HG02623 (cell line): ENCODE data around the gene NINJ2.
A peak's percentile ranks its signal among the peaks of the same experiment; 100 is the strongest.

ENCODE experiments used
- ATAC-seq: cut with Tn5 transposase; IDR thresholded peaks from one replicate; pipeline ENCODE4 v1.9.1; 2021; ENCODE audit warnings: moderate library complexity; ENCODE audit not compliant: unreplicated experiment

The NINJ2 gene

GRCh38 chr12:571795-572531 is 91.3 kb downstream of the NINJ2 start:
- ATAC-seq: no peak

DNA sequence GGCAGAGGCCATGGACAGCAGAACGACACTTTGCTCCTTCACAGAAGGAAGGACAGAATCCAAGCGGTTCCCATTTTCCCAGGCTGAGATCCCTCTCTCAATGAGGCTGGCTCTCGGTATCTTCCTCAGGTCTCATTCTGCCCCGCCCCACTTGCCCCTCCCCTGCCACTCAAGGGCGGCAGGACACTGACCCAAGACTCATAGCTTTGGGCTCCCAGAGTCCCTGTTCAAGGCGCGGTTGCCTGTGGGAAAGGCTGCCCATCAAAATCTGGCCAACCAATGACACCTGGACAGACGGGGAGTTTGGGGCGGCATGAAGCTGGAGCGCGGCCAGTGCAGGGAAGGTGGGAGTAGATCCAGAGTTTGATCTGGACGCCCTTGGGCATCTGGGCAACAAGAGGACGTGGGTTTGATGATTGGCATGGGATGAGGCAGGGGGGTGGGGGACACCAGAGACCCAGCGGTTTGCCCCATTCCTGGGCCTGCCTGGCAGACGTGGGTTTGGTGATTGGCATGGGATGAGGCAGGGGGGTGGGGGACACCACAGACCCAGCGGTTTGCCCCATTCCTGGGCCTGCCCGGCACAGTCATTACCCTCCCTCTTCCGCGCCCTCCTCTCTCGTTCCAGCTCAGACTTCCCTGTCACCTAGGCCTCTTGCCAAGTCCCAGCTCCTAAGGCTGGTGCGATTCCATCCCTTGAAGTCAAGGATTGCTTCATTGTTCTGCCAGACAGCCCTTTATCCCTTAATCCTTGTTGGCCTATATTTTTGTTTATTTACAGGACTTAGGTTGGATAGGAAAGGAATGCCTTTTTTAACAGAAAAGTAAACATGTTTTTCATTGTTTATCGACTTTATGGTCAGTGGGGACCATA is 92.1 kb downstream of the NINJ2 start:
- no peak for ATAC-seq

DNA sequence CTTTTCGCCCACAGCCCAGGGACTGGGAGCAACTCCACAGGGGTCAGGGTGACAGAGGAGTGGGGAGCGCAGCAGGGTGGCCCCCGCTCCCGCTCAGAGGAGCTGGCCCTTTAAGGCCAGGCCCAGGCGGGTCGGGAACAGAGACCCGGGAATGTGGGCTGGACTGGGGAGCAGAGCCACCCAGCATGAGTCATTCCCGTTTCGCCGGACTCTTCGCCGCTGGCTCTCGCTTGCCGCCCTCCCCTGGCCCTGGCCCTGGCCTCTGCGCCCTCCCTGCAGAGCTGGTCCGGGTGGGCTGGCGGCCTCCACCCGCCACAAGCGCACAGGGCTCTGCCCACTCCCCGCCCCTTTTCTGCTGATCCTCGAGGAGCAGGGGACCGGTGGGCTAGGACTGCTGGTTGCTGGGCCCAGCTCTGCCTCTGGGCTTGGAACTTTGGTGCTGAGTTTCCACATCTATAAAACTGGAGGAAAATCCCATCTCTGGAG is 92.8 kb downstream of the NINJ2 start:
- ATAC-seq: no peak

- peak; percentile 61 for ATAC-seq
These were observed 93.3 kb downstream of the NINJ2 start for GRCh38 chr12:569803-570434.

- no peak for ATAC-seq
These were observed 94.1 kb downstream of the NINJ2 start for GRCh38 chr12:569091-569676.

DNA sequence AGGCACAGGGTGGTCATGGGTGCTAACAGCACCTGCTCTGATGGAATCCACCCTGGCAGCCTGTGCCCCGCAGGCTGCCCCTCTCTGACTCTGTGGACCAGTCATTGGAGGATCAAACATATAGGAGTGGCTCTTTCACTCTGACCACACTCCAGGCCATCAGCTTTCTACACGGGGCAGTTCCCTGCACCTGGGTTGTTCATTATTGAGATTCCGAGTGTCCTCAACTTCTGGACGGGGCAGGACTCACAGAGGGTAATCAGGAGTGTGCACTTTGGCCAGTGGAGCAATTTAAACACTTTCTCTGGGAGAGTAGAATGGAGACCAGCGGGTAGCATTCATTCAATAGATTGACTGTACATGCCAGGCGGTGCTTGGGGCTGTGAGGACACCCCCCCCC is 94.8 kb downstream of the NINJ2 start:
- no peak for ATAC-seq

DNA sequence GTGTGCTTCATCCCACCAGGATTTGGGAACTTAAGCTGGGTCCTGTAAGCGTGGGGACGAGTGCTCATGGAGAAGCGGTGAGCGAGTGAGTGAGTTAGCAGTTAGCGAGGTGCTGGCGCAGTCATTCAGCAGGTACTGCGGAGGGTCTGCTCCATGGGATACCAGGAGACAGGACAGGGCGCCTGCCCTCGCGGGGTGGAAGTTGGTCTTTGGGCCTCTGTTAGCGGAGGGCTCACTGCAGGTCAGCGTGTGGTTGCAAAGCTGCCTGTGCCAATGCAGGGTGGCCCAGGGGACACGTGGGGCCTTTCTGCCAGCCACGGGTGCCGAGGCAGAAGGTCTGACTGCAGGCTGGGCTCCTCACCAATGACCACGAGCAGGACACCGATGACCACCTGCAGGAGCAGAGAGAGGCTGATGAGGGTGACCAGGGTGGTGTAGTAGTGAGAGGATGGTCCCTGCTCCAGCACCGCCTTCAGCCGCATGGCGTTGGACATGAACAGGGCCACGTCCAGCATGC is 97.6 kb downstream of the NINJ2 start:
- ATAC-seq: no peak

DNA sequence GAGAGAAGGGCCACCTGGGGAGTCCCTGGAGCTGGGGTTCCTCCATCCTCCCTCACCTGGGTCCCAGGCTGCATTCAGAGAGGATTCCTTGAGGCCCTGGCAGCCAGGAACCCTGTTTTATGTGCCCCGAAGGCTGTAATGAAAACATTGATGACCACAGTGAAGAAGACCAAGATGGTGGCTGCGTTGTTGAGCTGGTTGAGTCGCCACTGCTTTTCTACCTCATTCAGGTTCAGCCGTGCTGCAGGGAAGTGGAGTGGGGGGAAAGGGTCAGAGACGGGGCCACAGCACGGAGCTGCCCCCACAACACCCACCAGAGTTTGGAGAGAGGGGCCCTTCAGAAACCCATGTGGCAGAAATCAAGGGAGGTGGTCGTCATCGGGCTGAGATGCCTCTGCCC is 98.1 kb downstream of the NINJ2 start:
- ATAC-seq: no peak

DNA sequence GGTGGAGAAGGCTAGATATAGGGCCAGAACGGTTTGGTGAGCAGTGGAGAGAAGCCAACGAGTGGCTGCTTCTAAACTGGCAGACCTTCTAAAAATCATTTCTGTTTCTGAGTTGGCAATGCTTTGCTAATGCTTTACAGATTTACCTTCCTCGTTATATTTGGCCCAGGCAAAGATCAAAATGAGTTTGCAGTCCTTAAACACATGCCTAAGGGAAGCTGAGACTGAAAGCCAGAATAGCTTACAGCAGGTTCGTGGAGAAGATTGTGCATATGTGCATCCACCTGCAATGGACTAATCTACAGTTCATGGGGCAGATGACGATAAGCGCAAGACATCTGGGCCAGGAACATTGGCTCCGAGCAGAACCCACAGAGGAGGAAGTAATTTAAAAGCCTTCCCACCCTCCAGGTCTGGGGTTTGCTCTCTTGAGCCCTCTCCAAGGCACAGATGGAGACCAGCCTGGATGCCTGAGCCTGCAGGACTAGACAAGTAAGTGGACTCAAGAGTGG is 99.4 kb downstream of the NINJ2 start:
- ATAC-seq: no peak

GRCh38 chr12:563250-563781 is 99.9 kb downstream of the NINJ2 start:
- no peak for ATAC-seq

GRCh38 chr12:562634-563033 is 100.6 kb downstream of the NINJ2 start:
- no peak for ATAC-seq

DNA sequence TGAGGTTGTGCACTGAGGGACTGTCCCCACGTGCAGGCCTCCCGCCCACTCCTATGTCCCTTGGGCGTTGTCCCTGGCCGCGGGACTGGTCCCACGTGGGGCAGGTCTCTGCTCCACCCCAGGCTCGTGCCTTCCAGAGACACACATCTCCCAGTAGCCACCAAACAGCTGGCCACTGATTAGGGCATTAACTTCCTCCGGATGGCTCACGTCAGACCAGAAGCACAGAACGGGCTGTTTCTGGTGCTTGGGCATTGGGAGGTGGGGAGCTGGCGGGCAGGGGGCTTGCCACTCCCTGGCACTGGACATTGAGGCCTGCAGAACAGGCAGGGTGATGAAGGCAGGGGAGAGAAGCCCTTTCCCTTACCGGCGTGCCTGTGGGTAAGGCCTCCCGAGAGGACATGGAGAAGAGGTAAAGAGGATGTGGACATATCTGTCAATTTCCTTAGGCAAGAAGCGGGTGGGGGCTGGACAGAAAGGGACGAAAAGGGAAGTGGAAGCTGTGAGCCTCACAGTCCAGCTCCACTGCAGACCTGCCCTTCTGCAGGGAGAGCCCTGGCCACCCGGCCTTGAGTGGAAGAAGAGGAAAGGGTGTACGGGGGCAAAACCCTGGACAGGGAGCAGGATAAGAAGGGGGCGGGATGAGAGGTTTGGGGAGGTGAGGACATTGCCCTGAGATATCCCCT is 101.2 kb downstream of the NINJ2 start:
- ATAC-seq: no peak

DNA sequence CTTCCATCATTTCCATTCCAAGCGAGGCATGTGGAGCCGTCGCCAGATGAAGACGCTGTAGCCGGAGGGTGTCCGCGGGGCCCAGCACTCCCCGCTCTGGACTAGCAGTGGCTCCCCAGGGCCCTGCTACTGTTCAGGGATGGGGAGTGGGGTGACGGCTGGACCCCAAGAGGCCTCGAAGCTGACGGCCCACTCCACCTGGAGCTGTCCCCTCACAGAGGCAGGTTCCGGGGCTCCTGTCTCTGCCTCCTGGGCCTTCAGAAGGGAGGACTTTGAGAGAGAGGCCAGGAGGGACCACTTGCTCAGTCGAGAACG is 101.9 kb downstream of the NINJ2 start:
- ATAC-seq: no peak

DNA sequence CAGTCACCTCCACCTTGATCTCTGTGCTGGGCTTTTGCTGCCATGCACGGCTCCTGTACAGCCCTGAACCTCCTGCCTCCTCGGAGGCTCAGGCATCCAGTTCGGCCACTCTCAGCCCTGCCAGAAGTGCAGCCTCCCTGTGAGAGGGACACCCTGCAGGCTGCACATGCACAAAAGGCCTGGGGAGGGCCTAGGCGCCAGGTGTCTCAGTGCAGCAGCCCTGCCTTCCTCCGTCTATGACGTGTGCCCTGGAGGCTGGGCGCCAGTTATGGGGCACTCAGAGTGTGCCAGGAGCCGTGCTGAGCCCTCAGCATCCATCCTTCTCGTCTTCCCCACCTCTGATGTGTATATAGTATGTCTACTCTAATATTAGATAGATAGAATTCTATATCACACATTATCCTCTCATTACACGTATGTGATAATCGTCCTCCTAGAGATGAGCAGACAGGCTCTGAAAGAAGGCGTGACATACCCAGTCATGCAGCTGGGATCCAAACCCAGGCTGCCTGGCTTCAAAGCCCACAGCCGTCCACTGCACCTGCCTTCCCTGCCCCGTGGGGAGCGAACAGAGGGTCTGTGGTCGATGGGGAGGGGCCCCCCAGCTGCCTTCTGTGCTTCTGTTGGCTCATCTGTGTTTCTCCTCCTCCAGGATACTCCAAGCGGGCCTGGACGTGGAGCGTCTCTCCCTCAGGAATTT is 102.4 kb downstream of the NINJ2 start:
- ATAC-seq: no peak

GRCh38 chr12:559906-560455 is 103.3 kb downstream of the NINJ2 start:
- ATAC-seq: no peak

GRCh38 chr12:559208-559905 is 103.9 kb downstream of the NINJ2 start:
- ATAC-seq: no peak

- ATAC-seq: no peak
These were observed 104.7 kb downstream of the NINJ2 start for GRCh38 chr12:558580-558979.

DNA sequence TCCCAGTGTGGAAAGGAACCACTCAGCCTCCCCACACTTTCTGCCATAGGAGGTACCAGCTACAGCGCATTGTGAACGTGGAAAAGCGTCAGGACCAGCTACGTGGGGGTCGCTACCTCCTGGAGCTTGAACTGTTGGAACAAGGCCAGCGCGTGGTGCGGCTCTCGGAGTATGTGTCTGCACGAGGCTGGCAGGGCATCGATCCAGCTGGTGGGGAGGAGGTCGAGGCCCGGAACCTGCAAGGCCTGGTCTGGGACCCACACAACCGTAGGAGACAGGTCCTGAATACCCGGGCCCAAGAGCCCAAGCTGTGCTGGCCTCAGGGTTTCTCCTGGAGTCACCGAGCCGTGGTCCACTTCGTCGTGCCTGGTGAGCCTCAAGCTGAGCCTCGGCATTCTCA is 106.7 kb downstream of the NINJ2 start:
- no peak for ATAC-seq

- no peak for ATAC-seq
These were observed 109.3 kb downstream of the NINJ2 start for GRCh38 chr12:554001-554285.
